ENCODE data around the gene SEPHS1. TPM values are rescaled to one million over a fixed set of nuclear protein-coding genes. Genes with fewer than 3 reads are reported as not detected.

Gene SEPHS1
- total and polyA plus RNA-seq, 8 donors = 33.3 to 134 (median 108) TPM

DNA sequence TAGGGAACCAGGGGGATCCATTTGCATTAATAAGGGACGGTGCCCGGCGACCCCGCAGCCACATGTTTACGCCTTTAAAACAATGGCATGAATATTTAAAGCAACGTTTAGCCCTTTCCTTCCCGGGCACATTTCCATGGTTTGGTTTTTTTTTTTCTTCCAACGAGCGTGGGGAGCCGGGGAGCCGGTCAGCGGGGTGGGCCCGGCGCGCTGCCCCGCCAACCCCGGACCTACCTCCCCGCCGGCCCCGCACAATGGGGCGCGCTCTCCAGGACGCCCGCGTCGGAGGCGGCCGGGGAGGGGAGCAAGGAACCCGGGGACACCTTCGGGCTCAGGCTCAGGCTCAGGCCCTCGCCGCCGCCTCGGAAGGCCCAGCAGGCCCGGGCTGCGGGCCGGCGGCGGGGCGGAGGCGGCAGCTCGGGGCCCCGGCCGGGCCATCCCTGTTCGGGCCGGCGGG, 1.0 kb downstream of the SEPHS1 start:
- DNase-seq (peak in 2 of 4 donors; percentile 23 to 31), ATAC-seq (peak; percentile 16)
- TF ChIP-seq, protein P1, sequence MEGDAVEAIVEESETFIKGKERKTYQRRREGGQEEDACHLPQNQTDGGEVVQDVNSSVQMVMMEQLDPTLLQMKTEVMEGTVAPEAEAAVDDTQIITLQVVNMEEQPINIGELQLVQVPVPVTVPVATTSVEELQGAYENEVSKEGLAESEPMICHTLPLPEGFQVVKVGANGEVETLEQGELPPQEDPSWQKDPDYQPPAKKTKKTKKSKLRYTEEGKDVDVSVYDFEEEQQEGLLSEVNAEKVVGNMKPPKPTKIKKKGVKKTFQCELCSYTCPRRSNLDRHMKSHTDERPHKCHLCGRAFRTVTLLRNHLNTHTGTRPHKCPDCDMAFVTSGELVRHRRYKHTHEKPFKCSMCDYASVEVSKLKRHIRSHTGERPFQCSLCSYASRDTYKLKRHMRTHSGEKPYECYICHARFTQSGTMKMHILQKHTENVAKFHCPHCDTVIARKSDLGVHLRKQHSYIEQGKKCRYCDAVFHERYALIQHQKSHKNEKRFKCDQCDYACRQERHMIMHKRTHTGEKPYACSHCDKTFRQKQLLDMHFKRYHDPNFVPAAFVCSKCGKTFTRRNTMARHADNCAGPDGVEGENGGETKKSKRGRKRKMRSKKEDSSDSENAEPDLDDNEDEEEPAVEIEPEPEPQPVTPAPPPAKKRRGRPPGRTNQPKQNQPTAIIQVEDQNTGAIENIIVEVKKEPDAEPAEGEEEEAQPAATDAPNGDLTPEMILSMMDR (IDR thresholded peaks at IDR 0.05) = no peak
- H3K36me3 ChIP-seq = peaks cover 0 to 3% of the 10 kb centered on the region in 2 donors
- H3K4me1 ChIP-seq = peaks cover 0 to 37% of the 10 kb centered on the region in 2 donors
- intact Hi-C loops (cut with DNase I) = no loop called here
- H3K4me3 ChIP-seq = peak overlapping the region; percentile 49 to 64
- H3K27ac ChIP-seq = peak overlapping the region; percentile 90
- H3K9me3 ChIP-seq = no peaks in the 10 kb centered on the region
- H3K27me3 ChIP-seq = peaks cover 9 to 12% of the 10 kb centered on the region in 2 donors

DNA sequence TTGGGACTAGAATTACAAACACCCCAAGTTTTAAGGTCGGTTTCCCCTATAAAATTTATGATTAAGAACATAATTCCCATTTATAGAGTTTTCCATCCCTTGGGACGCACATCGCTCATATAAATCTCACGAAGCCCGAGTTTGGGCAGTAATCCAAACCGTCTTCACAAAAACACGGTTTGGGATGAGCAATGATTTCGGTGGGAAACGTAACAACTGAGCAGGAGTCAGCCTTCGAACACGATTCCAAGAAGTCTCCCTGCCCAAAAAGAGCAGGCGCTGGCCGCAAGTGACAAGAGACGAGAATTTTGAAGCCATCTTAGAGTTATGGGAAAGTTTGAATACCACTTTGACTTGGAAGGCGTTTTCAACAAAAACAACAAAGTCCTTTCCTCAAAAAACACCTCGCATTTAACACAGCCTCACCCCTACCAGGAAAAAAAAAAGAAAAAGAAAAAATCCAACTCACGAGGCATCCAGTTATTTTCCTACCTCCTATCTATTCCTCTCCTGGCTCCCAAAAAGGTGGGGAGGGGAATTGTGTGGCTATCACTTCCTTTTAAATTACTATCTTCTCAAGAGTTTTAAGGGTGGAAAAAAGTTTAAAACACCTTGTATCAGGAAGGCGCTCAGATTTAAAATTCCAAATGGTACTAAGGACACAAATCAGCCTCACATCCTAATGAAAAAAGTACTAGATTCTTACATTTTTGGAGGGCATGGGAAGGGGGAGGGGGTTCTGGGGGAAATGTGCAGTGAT, 1.6 kb downstream of the SEPHS1 start:
- H3K27ac ChIP-seq = peak overlapping the region; percentile 90
- TF ChIP-seq, protein P1 (IDR thresholded peaks at IDR 0.05) = no peak
- no peaks in the 10 kb centered on the region for H3K9me3 ChIP-seq
- intact Hi-C loops (cut with DNase I) = no loop called here
- peak overlapping the region; percentile 49 to 64 for H3K4me3 ChIP-seq
- peaks cover 5 to 6% of the 10 kb centered on the region in 2 donors for H3K27me3 ChIP-seq
- H3K36me3 ChIP-seq = peaks cover 0 to 3% of the 10 kb centered on the region in 2 donors
- ATAC-seq (no peak), DNase-seq (peak in 2 of 4 donors; percentile 48 to 53)
- H3K4me1 ChIP-seq = peaks cover 0 to 37% of the 10 kb centered on the region in 2 donors

DNA sequence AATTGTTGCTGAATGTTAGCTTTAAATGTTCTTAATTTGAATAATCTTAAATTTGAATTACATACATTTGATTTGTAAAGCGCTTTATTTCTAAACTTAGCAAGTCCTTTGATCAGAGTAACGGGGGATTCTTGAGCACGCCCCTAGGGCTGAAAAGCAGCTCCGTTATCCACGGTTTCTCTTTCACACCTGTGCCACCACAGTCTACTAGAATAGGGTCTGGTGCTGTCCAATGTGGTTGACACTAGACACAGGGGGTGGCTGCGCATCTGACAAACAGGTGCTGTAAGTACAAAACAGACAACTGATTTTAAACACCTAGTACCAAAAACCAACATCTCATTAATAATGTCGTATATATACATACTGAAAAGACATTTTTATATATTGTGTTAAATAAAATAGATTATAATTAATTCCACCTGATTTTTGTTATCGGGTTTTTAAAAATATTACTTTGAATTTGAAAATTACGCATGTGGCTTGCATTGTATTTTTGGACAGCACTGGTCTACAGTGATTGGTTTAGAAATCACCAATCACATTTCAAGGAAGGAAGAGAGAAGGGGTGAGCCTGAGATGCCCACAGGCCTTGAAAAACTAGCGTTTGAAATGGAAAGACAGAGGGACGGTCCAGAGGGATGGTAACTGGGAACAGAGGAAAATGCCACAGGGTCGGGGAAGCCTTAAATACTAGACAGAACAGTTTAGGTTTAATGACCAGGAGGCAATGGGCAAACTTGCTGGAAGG, 7.3 kb downstream of the SEPHS1 start:
- TF ChIP-seq, protein P1 (IDR thresholded peaks at IDR 0.05) = no peak
- Histone ChIP-seq H3K4me3 (no peak overlapping the region), H3K27me3 (no peaks in the 10 kb centered on the region), H3K4me1 (peaks cover 0 to 5% of the 10 kb centered on the region in 2 donors), H3K27ac (no peak overlapping the region), H3K9me3 (no peaks in the 10 kb centered on the region), H3K36me3 (peaks cover 0 to 29% of the 10 kb centered on the region in 2 donors)
- ATAC-seq (no peak), DNase-seq (no peak)
- intact Hi-C loops (cut with DNase I) = no loop called here

DNA sequence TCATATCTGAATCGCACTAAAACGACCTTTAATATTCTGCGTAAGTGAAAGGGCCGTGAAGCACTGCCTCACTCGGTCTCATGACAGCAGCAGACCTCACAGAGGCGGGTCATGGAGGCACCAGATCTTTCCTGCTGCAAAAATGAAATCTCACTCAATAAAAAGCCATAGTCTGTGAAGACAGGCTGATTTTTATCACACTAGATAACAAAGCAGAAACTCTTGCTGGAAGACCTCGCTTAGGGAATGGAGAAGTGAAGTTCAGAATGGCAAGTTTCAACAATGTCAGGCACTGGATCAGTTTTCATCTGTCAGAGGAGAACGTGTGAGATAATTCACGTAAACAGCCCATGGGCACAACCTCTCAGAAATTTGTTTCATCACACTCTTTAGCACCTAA, 8.0 kb downstream of the SEPHS1 start:
- no peaks in the 10 kb centered on the region for H3K27me3 ChIP-seq
- H3K9me3 ChIP-seq = no peaks in the 10 kb centered on the region
- peak in 1 of 4 donors; percentile 24 for DNase-seq
- no peak for ATAC-seq
- intact Hi-C loops (cut with DNase I) = no loop called here
- H3K4me3 ChIP-seq = no peak overlapping the region
- H3K36me3 ChIP-seq = peaks cover 0 to 35% of the 10 kb centered on the region in 2 donors
- TF ChIP-seq, protein P1 (IDR thresholded peaks at IDR 0.05) = no peak
- no peaks in the 10 kb centered on the region for H3K4me1 ChIP-seq
- no peak overlapping the region for H3K27ac ChIP-seq
